Peyer's patch (tissue), 4 donors: ENCODE data around the gene CLMN.

Experiments used
- CTCF ChIP-seq, 6 experiments: fragments of 450-650 bp in 4 of 6; fragments of 200-600 bp in 2 of 6; sonication (generic) in 1 of 6; IDR thresholded peaks; one replicate each; pipeline ENCODE4 v1.5.1; 2017 to 2019; ENCODE audit warnings: antibody characterized with exemption in 6 of 6, mild to moderate bottlenecking in 3 of 6, moderate library complexity in 1 of 6
- POLR2A ChIP-seq, 2 donors: fragments of 450-650 bp; IDR thresholded peaks; one replicate each; pipeline ENCODE4 v1.5.1; 2017; ENCODE audit warnings: antibody characterized with exemption in 2 of 2, mild to moderate bottlenecking in 2 of 2, moderate library complexity in 2 of 2

GRCh38 chr14:95285566-95285965 is 34.1 kb downstream of the CLMN start:
- TF ChIP-seq CTCF (IDR thresholded peaks at IDR 0.05) (no peak), POLR2A (IDR thresholded peaks at IDR 0.05) (no peak)
